Embryonic facial prominence (tissue), 1 donor: ENCODE data around the gene KIF16B.

ENCODE experiments used
- DNase-seq: peaks from one replicate; pipeline ENCODE4 v3.0.0-alpha.2; 2016; ENCODE audit errors: extremely low spot score

The KIF16B gene

GRCh38 chr20:16432466-16433292 is 140.6 kb downstream of the KIF16B start:
- no peak for DNase-seq

GRCh38 chr20:16428112-16428511 is 145.1 kb downstream of the KIF16B start:
- DNase-seq = no peak

GRCh38 chr20:16427571-16427970 is 145.7 kb downstream of the KIF16B start:
- no peak for DNase-seq

- no peak for DNase-seq
Measured at GRCh38 chr20:16424780-16425179, 148.5 kb downstream of the KIF16B start.

- no peak for DNase-seq
Measured at GRCh38 chr20:16423311-16424212, 149.7 kb downstream of the KIF16B start.

- no peak for DNase-seq
Measured at GRCh38 chr20:16419138-16419715, 154.0 kb downstream of the KIF16B start.

- DNase-seq = no peak
Measured at GRCh38 chr20:16418616-16419015, 154.6 kb downstream of the KIF16B start.

- no peak for DNase-seq
Measured at GRCh38 chr20:16417001-16417400, 156.2 kb downstream of the KIF16B start.

- DNase-seq = no peak
Measured at GRCh38 chr20:16415071-16416053, 157.9 kb downstream of the KIF16B start.

GRCh38 chr20:16412906-16413305 is 160.3 kb downstream of the KIF16B start:
- DNase-seq = no peak

GRCh38 chr20:16411361-16411760 is 161.9 kb downstream of the KIF16B start:
- no peak for DNase-seq

GRCh38 chr20:16410626-16411025 is 162.6 kb downstream of the KIF16B start:
- DNase-seq = no peak

- no peak for DNase-seq
Measured at GRCh38 chr20:16408981-16409380, 164.3 kb downstream of the KIF16B start.

- no peak for DNase-seq
Measured at GRCh38 chr20:16407251-16408067, 165.8 kb downstream of the KIF16B start.

GRCh38 chr20:16405254-16405653 is 168.0 kb downstream of the KIF16B start:
- no peak for DNase-seq

- DNase-seq = no peak
Measured at GRCh38 chr20:16404640-16405039, 168.6 kb downstream of the KIF16B start.

- DNase-seq = no peak
Measured at GRCh38 chr20:16404171-16404570, 169.1 kb downstream of the KIF16B start.

- no peak for DNase-seq
Measured at GRCh38 chr20:16400234-16400633, 173.0 kb downstream of the KIF16B start.

GRCh38 chr20:16399801-16400200 is 173.4 kb downstream of the KIF16B start:
- DNase-seq = no peak

GRCh38 chr20:16397086-16397485 is 176.2 kb downstream of the KIF16B start:
- peak; percentile 11 for DNase-seq
